ENCODE data around the gene UBE2V1.
"Not testable (repeated sequence)": the region's sequence is repeated elsewhere in the genome, so short reads cannot be mapped to it uniquely, and the experiment has no call there.

Gene UBE2V1

GRCh38 chr20:50136822-50137599 lies 24.1 kb upstream of the UBE2V1 start:
- no peak for DNase-seq

- not testable (repeated sequence) for DNase-seq
These were observed 22.2 kb upstream of the UBE2V1 start for GRCh38 chr20:50135157-50135556.

GRCh38 chr20:50133474-50134217 lies 20.7 kb upstream of the UBE2V1 start:
- DNase-seq = no peak

- DNase-seq = no peak
These were observed 20.1 kb upstream of the UBE2V1 start for GRCh38 chr20:50133041-50133440.

- no peak for DNase-seq
These were observed 18.0 kb upstream of the UBE2V1 start for GRCh38 chr20:50130995-50131394.

- no peak for DNase-seq
These were observed 17.4 kb upstream of the UBE2V1 start for GRCh38 chr20:50130356-50130723.

GRCh38 chr20:50129662-50130355 lies 16.9 kb upstream of the UBE2V1 start:
- no peak for DNase-seq

- no peak for DNase-seq
These were observed 15.6 kb upstream of the UBE2V1 start for GRCh38 chr20:50128520-50128905.

- no peak for DNase-seq
These were observed 14.9 kb upstream of the UBE2V1 start for GRCh38 chr20:50127587-50128519.

- no peak for DNase-seq
These were observed 13.7 kb upstream of the UBE2V1 start for GRCh38 chr20:50126662-50127061.

- DNase-seq = no peak
These were observed 12.3 kb upstream of the UBE2V1 start for GRCh38 chr20:50125279-50125678.

GRCh38 chr20:50124496-50124895 lies 11.5 kb upstream of the UBE2V1 start:
- DNase-seq = no peak

GRCh38 chr20:50123418-50123817 lies 10.5 kb upstream of the UBE2V1 start:
- DNase-seq = no peak

- no peak for DNase-seq
These were observed 9.8 kb upstream of the UBE2V1 start for GRCh38 chr20:50122763-50123162.

GRCh38 chr20:50121858-50122271 lies 8.9 kb upstream of the UBE2V1 start:
- DNase-seq = peak; percentile 27 to 31

- DNase-seq = peak; percentile 84 to 86
These were observed 8.2 kb upstream of the UBE2V1 start for GRCh38 chr20:50120935-50121693.

- no peak for DNase-seq
These were observed 5.3 kb upstream of the UBE2V1 start for GRCh38 chr20:50118203-50118602.

- no peak for DNase-seq
These were observed 3.5 kb upstream of the UBE2V1 start for GRCh38 chr20:50116368-50116999.

GRCh38 chr20:50115591-50116367 lies 2.8 kb upstream of the UBE2V1 start:
- peak; percentile 89 to 94 for DNase-seq

GRCh38 chr20:50115041-50115512 lies 2.1 kb upstream of the UBE2V1 start:
- no peak for DNase-seq

All from SHP77 (cell line).